Measurements from ENCODE around the gene SH3RF2.
"Not testable (repeated sequence)": the region's sequence is repeated elsewhere in the genome, so short reads cannot be mapped to it uniquely, and the experiment has no call there.

The SH3RF2 gene

DNA sequence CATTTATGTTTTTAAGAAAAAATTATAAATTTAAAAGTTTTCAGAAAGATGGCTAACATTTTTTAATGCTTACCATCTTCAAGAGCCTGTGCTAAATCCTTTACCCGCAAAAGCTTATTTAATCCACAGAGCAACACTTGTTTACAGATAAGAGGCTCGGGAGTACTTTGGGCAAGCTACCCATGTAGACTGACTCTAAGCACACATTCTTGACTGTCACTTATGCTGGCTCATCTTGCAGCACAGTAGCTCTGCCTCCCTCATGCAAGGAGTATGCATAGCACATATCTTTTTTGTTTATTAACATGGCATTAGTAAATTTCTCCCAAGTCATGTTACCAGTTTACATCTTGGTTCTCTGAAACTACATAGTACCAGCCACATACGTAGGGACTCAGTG is 14.7 kb downstream of the SH3RF2 start:
- DNase-seq = no peak

DNA sequence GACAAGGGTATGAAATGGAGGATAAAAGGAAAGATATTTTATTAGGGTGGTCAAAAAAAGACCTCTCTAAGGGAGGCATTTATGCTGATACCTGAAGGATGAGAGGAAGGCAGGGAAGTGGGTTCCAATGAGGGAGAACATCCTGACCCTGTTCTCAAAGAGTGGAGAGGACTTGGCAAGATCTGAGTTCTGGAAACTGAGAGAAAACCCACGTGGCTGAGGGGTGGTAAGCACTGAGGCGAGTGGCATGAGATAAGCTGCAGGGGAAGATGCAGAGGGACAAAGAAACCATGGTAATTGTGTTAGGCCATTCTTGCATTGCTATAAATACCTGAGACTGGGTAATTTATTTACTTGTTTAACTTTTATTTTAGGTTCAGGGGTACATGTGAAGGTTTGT is 16.8 kb downstream of the SH3RF2 start:
- no peak for DNase-seq

DNA sequence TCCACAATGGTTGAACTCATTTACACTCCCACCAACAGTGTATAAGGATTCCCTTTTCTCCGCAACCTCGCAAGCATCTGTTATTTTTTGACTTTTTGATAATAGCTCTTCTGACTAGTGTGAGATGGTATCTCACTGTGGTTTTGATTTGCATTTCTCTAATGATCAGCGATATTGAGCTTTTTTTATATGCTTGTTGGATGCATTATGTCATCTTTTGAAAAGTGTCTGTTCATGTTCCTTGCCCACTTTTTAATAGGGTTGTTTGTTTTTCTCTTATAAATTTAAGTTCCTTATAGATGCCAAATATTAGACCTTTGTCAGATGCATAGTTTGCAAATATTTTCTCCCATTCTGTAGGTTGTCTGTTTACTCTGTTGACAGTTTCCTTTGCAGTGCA is 17.8 kb downstream of the SH3RF2 start:
- DNase-seq = not testable (repeated sequence)

- no peak for DNase-seq
Observed at GRCh38 chr5:145957388-145957787, 21.0 kb downstream of the SH3RF2 start.

DNA sequence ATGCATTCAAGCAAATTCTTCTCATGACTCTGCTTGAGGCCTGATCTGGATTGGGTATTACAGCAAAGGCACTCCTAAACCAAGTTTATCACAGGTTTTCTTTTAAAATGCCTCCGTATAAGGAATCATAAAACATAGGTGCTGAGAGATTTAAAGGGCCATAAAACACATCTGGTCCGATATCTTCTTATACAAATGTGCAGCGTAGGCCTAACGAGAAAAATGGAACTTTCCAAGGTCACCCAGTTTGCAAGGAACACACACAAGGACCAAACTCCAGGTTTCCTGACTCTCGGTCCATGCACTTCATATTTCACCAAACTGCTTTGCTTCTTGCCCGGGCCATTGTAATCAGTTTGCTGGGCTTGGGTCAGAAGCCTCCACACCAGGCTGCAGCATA is 22.1 kb downstream of the SH3RF2 start:
- no peak for DNase-seq

DNA sequence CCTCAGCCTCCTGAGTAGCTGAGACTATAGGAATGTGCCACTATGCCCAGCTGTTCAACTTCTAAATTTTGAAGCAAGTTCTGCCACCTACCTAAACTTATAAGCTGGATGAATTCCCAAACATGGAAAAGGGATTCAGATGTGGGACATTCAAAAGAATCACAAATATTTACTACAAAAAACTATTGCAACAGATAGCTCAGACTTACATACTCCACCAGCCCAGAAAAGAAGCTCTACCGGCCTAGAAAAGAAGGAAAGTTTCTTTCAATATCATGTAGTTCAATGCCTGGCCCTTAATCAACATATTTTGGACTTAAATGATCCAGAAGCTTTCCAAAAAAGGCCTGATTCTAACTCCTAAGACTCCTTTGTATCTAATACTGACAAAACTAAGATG is 23.8 kb downstream of the SH3RF2 start:
- DNase-seq = no peak

DNA sequence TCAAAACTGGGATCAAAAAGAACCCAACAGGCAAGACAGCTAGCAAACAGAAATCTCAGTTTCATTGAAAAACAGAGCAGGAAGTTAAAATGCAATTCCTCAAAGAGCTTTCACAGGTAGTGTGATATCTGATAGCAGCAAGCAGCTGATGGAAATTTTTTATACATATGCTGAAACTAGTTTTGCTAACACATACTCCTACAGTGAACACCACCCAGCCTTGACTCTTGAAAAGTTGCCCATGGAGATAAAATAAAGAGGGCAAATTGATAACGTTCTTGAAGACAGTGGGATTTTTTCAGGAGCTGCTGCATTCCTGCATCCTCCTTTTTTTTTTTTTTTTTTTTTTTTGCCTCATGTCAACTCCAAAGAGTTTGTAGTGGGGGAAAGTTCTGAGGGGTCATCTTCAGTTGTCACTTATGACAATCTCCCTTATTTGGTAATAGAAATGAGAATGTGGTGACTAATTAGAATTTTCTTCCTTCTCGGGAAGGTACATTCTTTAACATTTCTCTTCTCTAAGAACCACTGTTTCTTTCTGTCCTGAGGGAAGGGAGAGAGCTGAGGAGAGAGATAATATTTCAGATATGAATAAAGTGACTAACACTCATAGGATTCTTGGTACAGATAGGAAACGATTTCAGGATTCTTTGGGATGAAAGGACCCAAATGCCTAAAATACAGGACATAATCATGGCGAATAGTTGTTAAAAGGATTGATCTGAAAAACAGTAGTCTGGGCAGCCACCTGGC is 24.6 kb downstream of the SH3RF2 start:
- DNase-seq = no peak

GRCh38 chr5:145962001-145962400 is 25.6 kb downstream of the SH3RF2 start:
- no peak for DNase-seq

GRCh38 chr5:145964008-145964407 is 27.6 kb downstream of the SH3RF2 start:
- DNase-seq = not testable (repeated sequence)

DNA sequence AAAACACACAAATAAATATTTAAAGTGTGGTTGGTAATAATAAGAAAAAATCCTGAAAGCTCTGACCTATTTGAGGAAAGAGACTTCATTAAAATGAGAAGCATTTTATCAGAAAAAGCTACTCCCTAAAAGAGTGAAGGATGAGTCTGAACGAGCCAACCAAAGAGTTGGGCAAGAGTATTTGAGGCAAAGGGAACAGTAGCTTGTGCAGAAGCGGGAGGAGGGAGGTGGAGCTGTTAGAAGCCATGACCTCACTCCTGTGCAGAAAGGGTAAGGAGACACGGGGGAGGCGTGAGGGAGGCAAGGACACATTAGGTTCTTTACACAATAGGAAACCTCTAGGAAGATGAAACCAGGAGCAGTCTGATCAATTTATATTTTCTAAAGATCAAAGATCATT is 29.4 kb downstream of the SH3RF2 start:
- DNase-seq = no peak

GRCh38 chr5:145967296-145967695 is 30.9 kb downstream of the SH3RF2 start:
- DNase-seq = no peak

- no peak for DNase-seq
Observed at GRCh38 chr5:145968970-145969713, 32.8 kb downstream of the SH3RF2 start.

DNA sequence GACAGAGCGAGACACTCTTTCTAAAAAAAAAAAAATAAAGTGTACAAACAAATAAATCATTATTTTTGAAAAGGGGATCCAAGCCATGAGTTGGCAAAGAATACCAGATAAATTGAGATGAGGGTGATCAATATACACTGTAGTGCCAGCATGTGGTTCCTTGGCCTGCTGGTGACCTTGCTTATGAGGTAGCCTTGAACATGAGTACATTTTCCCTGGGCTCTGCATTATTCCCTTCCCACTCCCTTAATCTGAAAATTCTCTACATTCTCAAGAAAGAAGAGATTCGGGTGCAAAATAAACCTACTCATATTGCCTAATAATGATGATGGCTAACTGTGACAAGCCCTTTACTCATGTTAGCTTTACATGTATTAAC is 33.3 kb downstream of the SH3RF2 start:
- no peak for DNase-seq

GRCh38 chr5:145971108-145971507 is 34.7 kb downstream of the SH3RF2 start:
- DNase-seq = no peak

DNA sequence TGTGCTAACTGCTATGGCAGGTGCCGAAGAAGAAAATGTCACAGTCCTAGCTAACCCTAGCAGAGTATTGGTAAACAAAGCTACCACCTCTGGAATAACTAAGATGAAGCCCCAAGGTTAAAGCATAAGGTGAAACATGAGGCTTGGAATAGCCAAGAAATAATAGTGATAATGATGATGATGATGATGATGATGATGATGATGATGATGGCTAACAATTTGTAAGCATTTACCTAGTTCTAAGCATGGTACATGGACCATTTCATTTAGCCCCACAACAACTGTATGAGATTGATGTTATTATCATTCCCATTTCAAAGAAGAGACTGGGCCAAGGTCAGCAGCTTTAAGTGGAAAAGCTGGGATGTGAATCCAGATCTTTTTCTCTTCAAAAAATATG is 35.3 kb downstream of the SH3RF2 start:
- no peak for DNase-seq

GRCh38 chr5:145975001-145975360 is 38.6 kb downstream of the SH3RF2 start:
- DNase-seq = no peak

DNA sequence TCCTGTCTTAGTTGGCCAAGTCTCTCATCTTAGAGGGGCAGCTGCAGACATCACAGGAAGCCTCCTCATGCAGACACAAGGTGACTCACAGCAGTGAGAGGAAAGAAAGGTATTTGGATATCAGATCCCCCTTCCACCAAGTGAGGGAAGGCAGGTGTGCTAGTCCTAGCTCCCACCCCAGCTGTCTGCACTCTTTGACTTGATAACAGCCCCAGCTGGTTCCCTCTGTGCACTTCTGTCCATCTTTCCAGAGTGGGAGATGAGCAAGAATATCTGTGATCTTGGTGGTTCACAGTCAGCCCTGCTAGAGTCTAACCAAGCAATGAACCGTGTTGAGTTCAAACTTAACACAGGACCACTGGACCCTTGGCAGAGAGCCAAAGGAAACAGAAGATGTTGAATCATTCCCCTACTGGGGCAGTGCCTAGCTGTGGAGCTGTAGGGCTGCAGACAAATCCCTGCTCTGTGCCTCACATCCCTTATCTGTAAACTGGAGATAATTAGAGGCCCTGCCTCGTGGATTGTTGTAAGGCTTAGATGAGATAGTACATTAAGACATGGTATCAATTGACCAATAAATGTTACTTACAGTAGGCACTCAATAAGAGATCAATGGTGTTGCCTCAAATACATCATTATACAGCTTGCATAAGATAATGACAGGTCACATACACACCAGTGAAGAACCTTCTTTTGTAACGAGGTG is 39.1 kb downstream of the SH3RF2 start:
- DNase-seq = peak; percentile 36

DNA sequence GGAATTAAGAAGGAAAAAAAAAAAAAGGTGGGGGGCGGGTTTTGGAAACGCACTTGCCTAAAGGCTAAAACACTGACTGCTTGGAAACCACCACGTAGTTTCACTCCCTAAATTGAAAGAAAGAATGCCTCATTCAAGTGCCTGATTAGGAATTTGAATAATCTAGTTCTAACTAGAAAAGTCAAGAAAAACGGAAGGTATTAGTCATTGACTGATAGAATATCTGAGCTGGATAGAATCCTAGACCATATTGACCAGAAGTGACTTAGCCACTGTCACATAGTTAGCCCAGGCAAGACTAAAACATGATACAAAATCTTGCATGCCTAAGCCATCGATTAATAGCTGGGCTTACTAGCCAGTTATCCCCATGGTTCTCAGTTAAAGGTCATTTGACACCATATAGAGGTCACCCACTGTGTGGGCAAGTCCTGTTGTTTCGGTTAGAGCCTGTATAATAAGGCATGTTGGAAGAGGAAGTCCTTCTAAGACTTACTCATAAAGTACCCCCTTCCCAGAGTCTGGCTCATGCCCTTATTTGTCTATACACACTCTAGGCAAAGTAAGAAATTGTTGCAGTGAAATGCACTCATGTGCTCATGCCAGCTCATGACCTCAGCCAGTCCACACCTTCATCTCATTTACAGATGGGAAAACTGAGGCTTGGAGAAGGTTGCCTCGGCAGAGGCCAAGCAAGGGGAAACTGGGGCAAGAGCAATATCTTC is 40.2 kb downstream of the SH3RF2 start:
- no peak for DNase-seq

- DNase-seq = no peak
Observed at GRCh38 chr5:145978171-145978570, 41.8 kb downstream of the SH3RF2 start.

GRCh38 chr5:145978708-145979107 is 42.3 kb downstream of the SH3RF2 start:
- DNase-seq = no peak

- DNase-seq = no peak
Observed at GRCh38 chr5:145979270-145980223, 43.2 kb downstream of the SH3RF2 start.

- DNase-seq = no peak
Observed at GRCh38 chr5:145980259-145980658, 43.9 kb downstream of the SH3RF2 start.
